GM23248 (cell line): ENCODE results near the gene OCEL1.

Experiments used
- EZH2 ChIP-seq: fragments of 200-600 bp; sonication (generic); IDR thresholded peaks from 2 replicates; pipeline ENCODE4 v1.6.1; 2018; ENCODE audit warnings: antibody characterized with exemption, mild to moderate bottlenecking; ENCODE audit not compliant: insufficient read depth, poor library complexity, severe bottlenecking
- EZH2phosphoT487 ChIP-seq: fragments of 200-600 bp; sonication (generic); IDR thresholded peaks from 2 replicates; pipeline ENCODE4 v1.6.1; 2018; ENCODE audit warnings: antibody characterized with exemption, moderate library complexity, mild to moderate bottlenecking, low read depth; ENCODE audit not compliant: insufficient read depth

- TF ChIP-seq EZH2phosphoT487, result no peak
- no peak for TF ChIP-seq EZH2
Observed at GRCh38 chr19:17202713-17203112, 23.3 kb upstream of the OCEL1 start.
